ENCODE data around the gene FBXO15.

FBXO15 gene

GRCh38 chr18:74078257-74078656 is 69.4 kb downstream of the FBXO15 start:
- H3K27me3 Mint-ChIP-seq, result peaks cover 8 to 13% of the 10 kb centered on the region in 2 donors
- H3K4me3 Mint-ChIP-seq, result no peak overlapping the region
- H3K4me1 Mint-ChIP-seq (ENCODE audit: low read depth in 2 of 2), result peaks cover 3 to 12% of the 10 kb centered on the region in 2 donors
- ATAC-seq (replicated peaks) (no peak), DNase-seq (no peak)
- no peaks in the 10 kb centered on the region for H3K36me3 Mint-ChIP-seq (ENCODE audit: insufficient read depth)
- no peaks in the 10 kb centered on the region for H3K9me3 Mint-ChIP-seq
- no peak overlapping the region for H3K27ac Mint-ChIP-seq

GRCh38 chr18:74074668-74075564 is 72.7 kb downstream of the FBXO15 start:
- H3K27me3 Mint-ChIP-seq, result peaks cover 8 to 23% of the 10 kb centered on the region in 2 donors
- ATAC-seq (replicated peaks), result no peak
- no peak overlapping the region for H3K27ac Mint-ChIP-seq
- no peak for DNase-seq
- H3K4me1 Mint-ChIP-seq (ENCODE audit: low read depth in 2 of 2), result no peaks in the 10 kb centered on the region
- H3K9me3 Mint-ChIP-seq, result no peaks in the 10 kb centered on the region
- no peak overlapping the region for H3K4me3 Mint-ChIP-seq
- no peaks in the 10 kb centered on the region for H3K36me3 Mint-ChIP-seq (ENCODE audit: insufficient read depth)

- ATAC-seq (replicated peaks), result no peak
- Mint-ChIP-seq H3K36me3 (ENCODE audit: insufficient read depth) (no peaks in the 10 kb centered on the region), H3K27ac (no peak overlapping the region), H3K4me1 (ENCODE audit: low read depth in 2 of 2) (no peaks in the 10 kb centered on the region), H3K27me3 (peaks cover 11 to 30% of the 10 kb centered on the region in 2 donors), H3K9me3 (no peaks in the 10 kb centered on the region), H3K4me3 (no peak overlapping the region)
- DNase-seq, result no peak
Observed at GRCh38 chr18:74073957-74074667, 73.5 kb downstream of the FBXO15 start.

- Mint-ChIP-seq H3K27ac (no peak overlapping the region), H3K27me3 (peaks cover 20 to 59% of the 10 kb centered on the region in 2 donors), H3K4me1 (ENCODE audit: low read depth in 2 of 2) (peaks cover 0 to 2% of the 10 kb centered on the region in 2 donors), H3K36me3 (ENCODE audit: insufficient read depth) (no peaks in the 10 kb centered on the region), H3K4me3 (no peak overlapping the region), H3K9me3 (no peaks in the 10 kb centered on the region)
- DNase-seq (no peak), ATAC-seq (replicated peaks) (no peak)
Observed at GRCh38 chr18:74069178-74070050, 78.2 kb downstream of the FBXO15 start.

- Mint-ChIP-seq H3K27me3 (peaks cover 31 to 70% of the 10 kb centered on the region in 2 donors), H3K4me3 (no peak overlapping the region), H3K9me3 (no peaks in the 10 kb centered on the region), H3K4me1 (ENCODE audit: low read depth in 2 of 2) (peaks cover 0 to 5% of the 10 kb centered on the region in 2 donors), H3K27ac (no peak overlapping the region), H3K36me3 (ENCODE audit: insufficient read depth) (no peaks in the 10 kb centered on the region)
- DNase-seq (no peak), ATAC-seq (replicated peaks) (no peak)
Observed at GRCh38 chr18:74068296-74068695, 79.3 kb downstream of the FBXO15 start.

- Mint-ChIP-seq H3K4me3 (no peak overlapping the region), H3K9me3 (no peaks in the 10 kb centered on the region)
Observed at GRCh38 chr18:74066018-74066417, 81.6 kb downstream of the FBXO15 start.

GRCh38 chr18:74065366-74065765 is 82.3 kb downstream of the FBXO15 start:
- no peak overlapping the region for H3K27ac Mint-ChIP-seq
- H3K27me3 Mint-ChIP-seq, result peaks cover 39 to 64% of the 10 kb centered on the region in 2 donors
- no peak for ATAC-seq (replicated peaks)
- H3K9me3 Mint-ChIP-seq, result no peaks in the 10 kb centered on the region
- peaks cover 0 to 5% of the 10 kb centered on the region in 2 donors for H3K4me1 Mint-ChIP-seq (ENCODE audit: low read depth in 2 of 2)
- DNase-seq, result no peak
- H3K4me3 Mint-ChIP-seq, result no peak overlapping the region
- H3K36me3 Mint-ChIP-seq (ENCODE audit: insufficient read depth), result peaks cover 2% of the 10 kb centered on the region

More at GRCh38 chr18:74066018-74066417, 81.6 kb downstream of the FBXO15 start:
- Mint-ChIP-seq H3K27ac (no peak overlapping the region), H3K4me1 (ENCODE audit: low read depth in 2 of 2) (peaks cover 0 to 5% of the 10 kb centered on the region in 2 donors), H3K36me3 (ENCODE audit: insufficient read depth) (no peaks in the 10 kb centered on the region), H3K27me3 (peaks cover 39 to 64% of the 10 kb centered on the region in 2 donors)
- ATAC-seq (replicated peaks), result no peak
- DNase-seq, result no peak

- Mint-ChIP-seq H3K4me1 (ENCODE audit: low read depth in 2 of 2) (peaks cover 0 to 5% of the 10 kb centered on the region in 2 donors), H3K9me3 (no peaks in the 10 kb centered on the region), H3K27me3 (peaks cover 39 to 61% of the 10 kb centered on the region in 2 donors), H3K36me3 (ENCODE audit: insufficient read depth) (peaks cover 2% of the 10 kb centered on the region), H3K27ac (no peak overlapping the region), H3K4me3 (no peak overlapping the region)
- no peak for DNase-seq
- no peak for ATAC-seq (replicated peaks)
Observed at GRCh38 chr18:74064510-74064909, 83.1 kb downstream of the FBXO15 start.

- H3K27ac Mint-ChIP-seq, result no peak overlapping the region
- peaks cover 32 to 53% of the 10 kb centered on the region in 2 donors for H3K27me3 Mint-ChIP-seq
- H3K36me3 Mint-ChIP-seq (ENCODE audit: insufficient read depth), result peaks cover 2% of the 10 kb centered on the region
- H3K9me3 Mint-ChIP-seq, result no peaks in the 10 kb centered on the region
- ATAC-seq (replicated peaks) (no peak), DNase-seq (no peak)
- H3K4me1 Mint-ChIP-seq (ENCODE audit: low read depth in 2 of 2), result peaks cover 0 to 5% of the 10 kb centered on the region in 2 donors
- H3K4me3 Mint-ChIP-seq, result no peak overlapping the region
Observed at GRCh38 chr18:74063557-74063956, 84.1 kb downstream of the FBXO15 start.

GRCh38 chr18:74063023-74063422 is 84.6 kb downstream of the FBXO15 start:
- Mint-ChIP-seq H3K27me3 (peaks cover 32 to 50% of the 10 kb centered on the region in 2 donors), H3K4me3 (no peak overlapping the region), H3K27ac (no peak overlapping the region), H3K4me1 (ENCODE audit: low read depth in 2 of 2) (peaks cover 0 to 5% of the 10 kb centered on the region in 2 donors), H3K36me3 (ENCODE audit: insufficient read depth) (peaks cover 2% of the 10 kb centered on the region), H3K9me3 (no peaks in the 10 kb centered on the region)
- ATAC-seq (replicated peaks) (no peak), DNase-seq (no peak)

- peaks cover 2% of the 10 kb centered on the region for H3K36me3 Mint-ChIP-seq (ENCODE audit: insufficient read depth)
- H3K27me3 Mint-ChIP-seq, result peaks cover 31 to 47% of the 10 kb centered on the region in 2 donors
- DNase-seq, result no peak
- H3K27ac Mint-ChIP-seq, result no peak overlapping the region
- H3K4me1 Mint-ChIP-seq (ENCODE audit: low read depth in 2 of 2), result peaks cover 0 to 5% of the 10 kb centered on the region in 2 donors
- no peak overlapping the region for H3K4me3 Mint-ChIP-seq
- no peaks in the 10 kb centered on the region for H3K9me3 Mint-ChIP-seq
- ATAC-seq (replicated peaks), result no peak
Observed at GRCh38 chr18:74062037-74062436, 85.6 kb downstream of the FBXO15 start.

GRCh38 chr18:74060579-74060978 is 87.1 kb downstream of the FBXO15 start:
- Mint-ChIP-seq H3K27me3 (peaks cover 34 to 41% of the 10 kb centered on the region in 2 donors), H3K4me1 (ENCODE audit: low read depth in 2 of 2) (peaks cover 0 to 5% of the 10 kb centered on the region in 2 donors), H3K4me3 (no peak overlapping the region), H3K27ac (no peak overlapping the region), H3K9me3 (peaks cover 0 to 6% of the 10 kb centered on the region in 2 donors), H3K36me3 (ENCODE audit: insufficient read depth) (peaks cover 2% of the 10 kb centered on the region)
- DNase-seq (no peak), ATAC-seq (replicated peaks) (no peak)

GRCh38 chr18:74050807-74051206 is 96.8 kb downstream of the FBXO15 start:
- ATAC-seq (replicated peaks), result no peak
- peaks cover 3 to 14% of the 10 kb centered on the region in 2 donors for H3K9me3 Mint-ChIP-seq

More at GRCh38 chr18:74050807-74051206, 96.8 kb downstream of the FBXO15 start:
- no peak overlapping the region for H3K27ac Mint-ChIP-seq
- H3K36me3 Mint-ChIP-seq (ENCODE audit: insufficient read depth), result no peaks in the 10 kb centered on the region
- no peak for DNase-seq
- H3K27me3 Mint-ChIP-seq, result peaks cover 18 to 47% of the 10 kb centered on the region in 2 donors
- H3K4me1 Mint-ChIP-seq (ENCODE audit: low read depth in 2 of 2), result no peaks in the 10 kb centered on the region
- no peak overlapping the region for H3K4me3 Mint-ChIP-seq
